Activated naive CD8-positive, alpha-beta T cell treated with anti-CD3 and anti-CD28 coated beads, Interleukin-2, amount 10 ng/mL, durations not matched to agents 7 days and 5 days (primary cell): ENCODE data around the gene KCNAB2. TPM values are rescaled to one million over a fixed set of nuclear protein-coding genes. Genes with fewer than 3 reads are reported as not detected.
"Not testable (repeated sequence)": the region's sequence is repeated elsewhere in the genome, so short reads cannot be mapped to it uniquely, and the experiment has no call there.

Experiments
- ATAC-seq: fragments of 150-1000 bp; cut with Tn5 transposase; one replicate; pipeline ENCODE4 v1.10.0; 2021; ENCODE audit warnings: low read depth, moderate library complexity
- POLR2A ChIA-PET: fragments of 350-600 bp; sonication (Branson Sonifier 250); formaldehyde crosslinking; loops from one replicate; lab custom pipeline; 2021; ENCODE audit warnings: antibody characterized with exemption; lab: Charles Lee
- DNase-seq: peaks from one replicate; pipeline ENCODE4 v3.0.0; 2021
- H3K27ac Mint-ChIP-seq: one replicate; pipeline ENCODE4 v1.8.0; 2022; ENCODE audit warnings: mild to moderate bottlenecking, mixed read lengths
- H3K27me3 Mint-ChIP-seq: one replicate; pipeline ENCODE4 v1.8.0; 2022; ENCODE audit warnings: mild to moderate bottlenecking, moderate library complexity, mixed read lengths
- H3K36me3 Mint-ChIP-seq: one replicate; pipeline ENCODE4 v1.8.0; 2021; ENCODE audit warnings: mild to moderate bottlenecking, mixed read lengths
- H3K4me1 Mint-ChIP-seq: one replicate; pipeline ENCODE4 v1.8.0; 2021; ENCODE audit warnings: mixed read lengths
- H3K4me3 Mint-ChIP-seq: one replicate; pipeline ENCODE4 v1.8.0; 2022; ENCODE audit warnings: mild to moderate bottlenecking, moderate library complexity, mixed read lengths
- H3K9me3 Mint-ChIP-seq: one replicate; pipeline ENCODE4 v1.8.0; 2021; ENCODE audit warnings: mixed read lengths
- total RNA-seq, 2 experiments: library from RNA; stranded (reverse); gene quantifications; one replicate each; pipeline ENCODE4 v1.2.3, GENCODE V29; 2021

Gene KCNAB2
- total RNA-seq, 2 experiments from 2014 or later = 290 to 307 TPM

GRCh38 chr1:6056572-6056948, 10.9 kb downstream of the KCNAB2 start:
- ATAC-seq = no peak
- no peaks in the 10 kb centered on the region for H3K9me3 Mint-ChIP-seq
- DNase-seq = no peak
- H3K4me1 Mint-ChIP-seq = peaks cover 8% of the 10 kb centered on the region
- H3K4me3 Mint-ChIP-seq = no peak overlapping the region
- peaks cover 20% of the 10 kb centered on the region for H3K36me3 Mint-ChIP-seq
- no peak overlapping the region for H3K27ac Mint-ChIP-seq
- POLR2A ChIA-PET = interaction anchor here (0.5 kb wide), 1 partner anchor 99 kb away, joined by 3 read pairs; no protein-coding TSS in a partner anchor
- no peaks in the 10 kb centered on the region for H3K27me3 Mint-ChIP-seq

- POLR2A ChIA-PET = no interaction called here
- Mint-ChIP-seq H3K27ac (no peak overlapping the region), H3K4me3 (no peak overlapping the region), H3K4me1 (peaks cover 8% of the 10 kb centered on the region), H3K36me3 (peaks cover 22% of the 10 kb centered on the region), H3K9me3 (no peaks in the 10 kb centered on the region), H3K27me3 (no peaks in the 10 kb centered on the region)
- no peak for ATAC-seq
- no peak for DNase-seq
Measured at GRCh38 chr1:6057170-6057845, 11.6 kb downstream of the KCNAB2 start.

- Mint-ChIP-seq H3K27me3 (no peaks in the 10 kb centered on the region), H3K27ac (no peak overlapping the region), H3K9me3 (no peaks in the 10 kb centered on the region), H3K4me1 (peaks cover 6% of the 10 kb centered on the region), H3K36me3 (peaks cover 18% of the 10 kb centered on the region), H3K4me3 (no peak overlapping the region)
- DNase-seq = no peak
- ATAC-seq = no peak
- POLR2A ChIA-PET = no interaction called here
Measured at GRCh38 chr1:6059866-6060265, 14.2 kb downstream of the KCNAB2 start.

- Mint-ChIP-seq H3K36me3 (peaks cover 13% of the 10 kb centered on the region), H3K27ac (no peak overlapping the region), H3K9me3 (no peaks in the 10 kb centered on the region), H3K27me3 (no peaks in the 10 kb centered on the region), H3K4me3 (no peak overlapping the region), H3K4me1 (peaks cover 2% of the 10 kb centered on the region)
- DNase-seq = no peak
- POLR2A ChIA-PET = interaction anchor here (0.6 kb wide), 1 partner anchor 243 kb away, joined by 3 read pairs; no protein-coding TSS in a partner anchor
- ATAC-seq = no peak
Measured at GRCh38 chr1:6062670-6063069, 17.0 kb downstream of the KCNAB2 start.

GRCh38 chr1:6063532-6064053, 17.9 kb downstream of the KCNAB2 start:
- H3K9me3 Mint-ChIP-seq, DNase-seq, H3K4me1 Mint-ChIP-seq, H3K27me3 Mint-ChIP-seq, ATAC-seq, H3K27ac Mint-ChIP-seq, POLR2A ChIA-PET, H3K4me3 Mint-ChIP-seq: not testable (repeated sequence)
- peaks cover 13% of the 10 kb centered on the region for H3K36me3 Mint-ChIP-seq

- ATAC-seq (no peak), DNase-seq (no peak)
- Mint-ChIP-seq H3K9me3 (no peaks in the 10 kb centered on the region), H3K4me3 (no peak overlapping the region), H3K27ac (no peak overlapping the region), H3K27me3 (no peaks in the 10 kb centered on the region), H3K4me1 (no peaks in the 10 kb centered on the region), H3K36me3 (peaks cover 10% of the 10 kb centered on the region)
- POLR2A ChIA-PET = no interaction called here
Measured at GRCh38 chr1:6065093-6065858, 19.6 kb downstream of the KCNAB2 start.

- ATAC-seq (no peak), DNase-seq (no peak)
- H3K36me3 Mint-ChIP-seq = peaks cover 10% of the 10 kb centered on the region
- POLR2A ChIA-PET = no interaction called here
- no peaks in the 10 kb centered on the region for H3K4me1 Mint-ChIP-seq
- no peak overlapping the region for H3K27ac Mint-ChIP-seq
- no peaks in the 10 kb centered on the region for H3K27me3 Mint-ChIP-seq
- no peaks in the 10 kb centered on the region for H3K9me3 Mint-ChIP-seq
- H3K4me3 Mint-ChIP-seq = no peak overlapping the region
Measured at GRCh38 chr1:6066680-6067079, 21.0 kb downstream of the KCNAB2 start.

- Mint-ChIP-seq H3K36me3 (peaks cover 3% of the 10 kb centered on the region), H3K4me3 (no peak overlapping the region), H3K9me3 (no peaks in the 10 kb centered on the region), H3K27ac (no peak overlapping the region), H3K27me3 (no peaks in the 10 kb centered on the region), H3K4me1 (no peaks in the 10 kb centered on the region)
- ATAC-seq (no peak), DNase-seq (no peak)
- POLR2A ChIA-PET = no interaction called here
Measured at GRCh38 chr1:6068073-6068472, 22.4 kb downstream of the KCNAB2 start.

GRCh38 chr1:6068932-6069331, 23.2 kb downstream of the KCNAB2 start:
- Mint-ChIP-seq H3K4me1 (no peaks in the 10 kb centered on the region), H3K36me3 (no peaks in the 10 kb centered on the region), H3K4me3 (no peak overlapping the region), H3K9me3 (no peaks in the 10 kb centered on the region), H3K27ac (no peak overlapping the region), H3K27me3 (no peaks in the 10 kb centered on the region)
- DNase-seq (no peak), ATAC-seq (no peak)
- POLR2A ChIA-PET = no interaction called here

- Mint-ChIP-seq H3K4me3 (no peak overlapping the region), H3K36me3 (no peaks in the 10 kb centered on the region), H3K27ac (no peak overlapping the region), H3K9me3 (no peaks in the 10 kb centered on the region), H3K4me1 (no peaks in the 10 kb centered on the region), H3K27me3 (no peaks in the 10 kb centered on the region)
- POLR2A ChIA-PET = no interaction called here
- ATAC-seq (no peak), DNase-seq (no peak)
Measured at GRCh38 chr1:6069573-6069972, 23.9 kb downstream of the KCNAB2 start.

- no peak for ATAC-seq
Measured at GRCh38 chr1:6070450-6070974, 24.8 kb downstream of the KCNAB2 start.

GRCh38 chr1:6071219-6071618, 25.5 kb downstream of the KCNAB2 start:
- no peak overlapping the region for H3K27ac Mint-ChIP-seq
- no peak for DNase-seq
- H3K9me3 Mint-ChIP-seq = no peaks in the 10 kb centered on the region
- no peaks in the 10 kb centered on the region for H3K27me3 Mint-ChIP-seq
- H3K4me3 Mint-ChIP-seq = no peak overlapping the region
- H3K36me3 Mint-ChIP-seq = peaks cover 7% of the 10 kb centered on the region
- POLR2A ChIA-PET = no interaction called here
- no peaks in the 10 kb centered on the region for H3K4me1 Mint-ChIP-seq
- ATAC-seq = no peak

More at GRCh38 chr1:6070450-6070974, 24.8 kb downstream of the KCNAB2 start:
- Mint-ChIP-seq H3K27me3 (no peaks in the 10 kb centered on the region), H3K9me3 (no peaks in the 10 kb centered on the region), H3K4me1 (no peaks in the 10 kb centered on the region), H3K4me3 (no peak overlapping the region), H3K36me3 (peaks cover 5% of the 10 kb centered on the region), H3K27ac (no peak overlapping the region)
- no peak for DNase-seq
- POLR2A ChIA-PET = no interaction called here

- POLR2A ChIA-PET = no interaction called here
- DNase-seq = no peak
- Mint-ChIP-seq H3K27ac (no peak overlapping the region), H3K4me3 (no peak overlapping the region), H3K36me3 (peaks cover 9% of the 10 kb centered on the region), H3K4me1 (no peaks in the 10 kb centered on the region), H3K27me3 (no peaks in the 10 kb centered on the region), H3K9me3 (no peaks in the 10 kb centered on the region)
- no peak for ATAC-seq
Measured at GRCh38 chr1:6072774-6073479, 27.2 kb downstream of the KCNAB2 start.
